Activated CD4-positive, alpha-beta T cell treated with anti-CD3 and anti-CD28 coated beads, Interleukin-2, amount 10 ng/mL, durations not matched to agents 24 days and 14 days (primary cell): ENCODE measurements around the gene LPAR1. TPM values are rescaled to one million over a fixed set of nuclear protein-coding genes. Genes with fewer than 3 reads are reported as not detected.

Source experiments
- DNase-seq: peaks from one replicate; pipeline ENCODE4 v3.0.0; 2022
- H3K27ac Mint-ChIP-seq: one replicate; pipeline ENCODE4 v1.8.0; 2022; ENCODE audit warnings: mild to moderate bottlenecking, mixed read lengths
- H3K27me3 Mint-ChIP-seq: one replicate; pipeline ENCODE4 v1.8.0; 2022; ENCODE audit warnings: mixed read lengths
- H3K36me3 Mint-ChIP-seq: one replicate; pipeline ENCODE4 v1.8.0; 2022; ENCODE audit warnings: low read depth, mild to moderate bottlenecking, mixed read lengths
- H3K4me1 Mint-ChIP-seq: one replicate; pipeline ENCODE4 v1.8.0; 2021; ENCODE audit warnings: mixed read lengths
- H3K4me3 Mint-ChIP-seq: one replicate; pipeline ENCODE4 v1.8.0; 2022; ENCODE audit warnings: mild to moderate bottlenecking, moderate library complexity, mixed read lengths
- H3K9me3 Mint-ChIP-seq: one replicate; pipeline ENCODE4 v1.8.0; 2021; ENCODE audit warnings: mixed read lengths
- intact Hi-C: fragments of 100-400 bp; cut with micrococcal nuclease; formaldehyde crosslinking; loops from one replicate; pipeline ENCODE4 v1.15.1; 2023
- total RNA-seq: library from RNA; stranded (reverse); gene quantifications from 2 replicates; pipeline ENCODE4 v1.2.3, GENCODE V29; 2022

LPAR1 gene
- total RNA-seq, 1 donor from 2014 or later, result not detected

GRCh38 chr9:111034170-111034897 is 3.9 kb downstream of the LPAR1 start:
- intact Hi-C loops, result no loop called here
- H3K27me3 Mint-ChIP-seq, result peaks cover 40% of the 10 kb centered on the region

GRCh38 chr9:111030492-111030891 is 7.8 kb downstream of the LPAR1 start:
- DNase-seq, result no peak
- H3K4me3 Mint-ChIP-seq, result no peak overlapping the region
- no peaks in the 10 kb centered on the region for H3K4me1 Mint-ChIP-seq
- no peak overlapping the region for H3K27ac Mint-ChIP-seq
- peaks cover 14% of the 10 kb centered on the region for H3K27me3 Mint-ChIP-seq
- intact Hi-C loops, result no loop called here
- H3K36me3 Mint-ChIP-seq, result no peaks in the 10 kb centered on the region
- H3K9me3 Mint-ChIP-seq, result peaks cover 5% of the 10 kb centered on the region

More at GRCh38 chr9:111034170-111034897, 3.9 kb downstream of the LPAR1 start:
- Mint-ChIP-seq H3K9me3 (peaks cover under 1% of the 10 kb centered on the region), H3K27ac (no peak overlapping the region), H3K36me3 (peaks cover 4% of the 10 kb centered on the region), H3K4me3 (no peak overlapping the region), H3K4me1 (peaks cover 3% of the 10 kb centered on the region)
- DNase-seq, result no peak

DNA sequence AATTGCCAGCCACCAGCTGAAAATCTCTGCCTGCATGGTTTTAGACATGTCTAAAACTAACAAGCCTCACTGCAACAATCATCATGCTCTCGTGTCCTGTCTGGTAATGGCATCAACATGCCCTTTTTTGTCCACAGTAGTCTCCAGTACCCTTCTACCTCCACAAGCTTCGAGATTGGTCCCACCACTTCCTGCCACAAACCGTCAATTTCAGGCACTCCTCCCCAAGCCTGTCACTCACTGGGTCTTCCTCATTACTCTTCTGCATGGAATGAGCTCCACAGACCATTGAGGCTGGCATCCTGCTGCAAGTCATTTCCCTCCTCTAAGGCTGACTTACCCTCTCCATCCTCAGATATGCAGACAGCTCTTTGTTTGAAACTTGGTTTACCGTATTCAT is 9.0 kb downstream of the LPAR1 start:
- no peak for DNase-seq
- peaks cover 5% of the 10 kb centered on the region for H3K9me3 Mint-ChIP-seq
- no peaks in the 10 kb centered on the region for H3K36me3 Mint-ChIP-seq
- intact Hi-C loops, result no loop called here
- no peaks in the 10 kb centered on the region for H3K4me1 Mint-ChIP-seq
- no peak overlapping the region for H3K27ac Mint-ChIP-seq
- no peak overlapping the region for H3K4me3 Mint-ChIP-seq
- H3K27me3 Mint-ChIP-seq, result peaks cover 5% of the 10 kb centered on the region

GRCh38 chr9:111027798-111028197 is 10.5 kb downstream of the LPAR1 start:
- Mint-ChIP-seq H3K36me3 (no peaks in the 10 kb centered on the region), H3K4me3 (no peak overlapping the region), H3K27me3 (peaks cover 4% of the 10 kb centered on the region), H3K9me3 (peaks cover 9% of the 10 kb centered on the region), H3K4me1 (no peaks in the 10 kb centered on the region), H3K27ac (no peak overlapping the region)
- no peak for DNase-seq
- intact Hi-C loops, result no loop called here

- Mint-ChIP-seq H3K27ac (no peak overlapping the region), H3K4me3 (no peak overlapping the region), H3K27me3 (no peaks in the 10 kb centered on the region), H3K4me1 (no peaks in the 10 kb centered on the region), H3K36me3 (no peaks in the 10 kb centered on the region), H3K9me3 (peaks cover 4% of the 10 kb centered on the region)
- intact Hi-C loops, result no loop called here
- no peak for DNase-seq
These were observed 15.1 kb downstream of the LPAR1 start for GRCh38 chr9:111023128-111023527.

DNA sequence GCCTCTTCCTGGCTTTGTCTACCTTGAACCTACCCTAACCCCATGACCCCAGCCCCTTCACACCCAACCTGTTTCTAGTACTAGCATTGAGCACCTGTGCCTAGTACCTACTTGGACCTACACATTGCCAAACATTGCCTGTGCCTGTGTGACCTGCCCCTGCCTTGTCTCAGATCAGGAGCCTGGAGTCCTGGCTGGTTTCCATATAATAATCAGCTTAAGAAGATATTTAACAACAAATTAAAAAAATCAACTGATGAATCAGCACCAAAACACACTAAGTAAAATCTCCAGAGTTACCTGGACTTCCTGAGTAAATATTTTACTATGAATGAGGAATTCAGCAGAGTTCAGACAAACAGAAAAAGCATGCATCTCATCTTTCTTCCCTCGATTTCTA is 17.7 kb downstream of the LPAR1 start:
- intact Hi-C loops, result no loop called here
- Mint-ChIP-seq H3K36me3 (no peaks in the 10 kb centered on the region), H3K27me3 (no peaks in the 10 kb centered on the region), H3K9me3 (peaks cover 4% of the 10 kb centered on the region), H3K4me3 (no peak overlapping the region), H3K27ac (no peak overlapping the region), H3K4me1 (no peaks in the 10 kb centered on the region)
- DNase-seq, result no peak

DNA sequence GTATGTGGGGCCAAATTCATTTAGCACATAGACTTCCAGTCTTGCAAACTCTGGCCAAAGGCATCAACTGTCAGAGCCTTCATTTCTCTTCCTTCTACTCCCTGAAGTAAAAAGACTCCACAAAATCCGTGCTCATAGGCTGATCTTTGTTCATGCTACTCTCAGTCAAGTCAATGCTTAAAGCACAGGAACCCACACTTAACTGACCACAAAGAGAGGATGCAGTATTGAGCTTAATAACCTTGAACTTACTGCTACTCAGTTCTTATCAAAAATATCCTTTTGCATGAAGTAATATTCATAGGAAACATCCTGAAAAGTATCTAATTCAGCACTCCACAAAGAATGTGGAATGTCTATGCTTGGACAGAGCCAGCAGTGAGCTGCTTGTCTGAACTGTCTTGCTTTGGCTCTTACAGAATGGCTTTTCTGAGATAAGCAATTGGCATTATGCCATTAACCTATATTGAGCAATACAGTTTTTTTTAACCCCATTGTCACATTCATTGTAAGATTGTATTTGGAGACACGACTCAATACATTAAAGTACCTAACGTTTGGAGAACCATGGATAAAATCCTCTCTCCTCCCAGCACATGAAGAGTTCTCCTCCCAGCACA is 21.7 kb downstream of the LPAR1 start:
- H3K4me3 Mint-ChIP-seq, result no peak overlapping the region
- no peaks in the 10 kb centered on the region for H3K4me1 Mint-ChIP-seq
- H3K27ac Mint-ChIP-seq, result no peak overlapping the region
- no peaks in the 10 kb centered on the region for H3K27me3 Mint-ChIP-seq
- no peaks in the 10 kb centered on the region for H3K9me3 Mint-ChIP-seq
- no peaks in the 10 kb centered on the region for H3K36me3 Mint-ChIP-seq
- no peak for DNase-seq
- intact Hi-C loops, result no loop called here

DNA sequence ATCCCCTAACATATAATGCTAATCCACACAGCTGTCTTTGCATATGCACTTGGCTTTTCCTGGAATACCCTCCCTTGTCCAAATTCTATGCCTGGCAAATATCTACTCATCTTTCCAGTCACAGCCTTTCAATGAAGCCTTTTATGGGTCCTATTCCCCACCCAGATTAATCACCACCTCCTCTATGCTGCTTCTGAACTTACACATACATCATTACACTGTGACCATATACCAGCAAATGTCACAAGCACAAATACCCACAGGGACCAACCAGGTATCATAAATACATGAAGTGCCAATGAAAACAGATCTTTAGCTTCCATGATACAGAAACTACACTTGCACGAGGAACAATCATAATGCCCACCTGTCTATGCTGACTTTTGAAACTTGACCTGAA is 22.3 kb downstream of the LPAR1 start:
- Mint-ChIP-seq H3K27ac (no peak overlapping the region), H3K4me1 (no peaks in the 10 kb centered on the region), H3K36me3 (no peaks in the 10 kb centered on the region), H3K9me3 (no peaks in the 10 kb centered on the region), H3K4me3 (no peak overlapping the region), H3K27me3 (no peaks in the 10 kb centered on the region)
- no peak for DNase-seq
- intact Hi-C loops, result no loop called here

DNA sequence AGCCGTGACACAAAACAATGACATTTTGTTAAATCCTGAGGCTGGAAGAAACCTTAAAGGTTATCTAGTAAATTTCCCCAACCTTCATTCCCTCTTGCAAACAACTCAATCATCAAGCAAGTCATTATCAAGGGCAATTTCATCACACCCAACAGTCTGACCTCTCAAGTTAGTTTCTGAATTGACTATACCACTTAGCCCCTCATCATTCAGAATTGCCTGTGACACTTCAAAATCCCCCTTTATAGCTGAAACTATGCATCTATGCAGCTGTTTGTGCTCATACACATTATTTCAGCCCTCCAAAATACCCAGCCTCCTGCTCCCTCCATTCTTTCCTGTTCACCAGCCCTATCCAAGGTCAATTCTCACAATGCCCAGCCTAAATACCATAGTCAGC is 24.6 kb downstream of the LPAR1 start:
- no peaks in the 10 kb centered on the region for H3K27me3 Mint-ChIP-seq

GRCh38 chr9:111013250-111013649 is 25.0 kb downstream of the LPAR1 start:
- no peaks in the 10 kb centered on the region for H3K4me1 Mint-ChIP-seq
- no peak overlapping the region for H3K27ac Mint-ChIP-seq
- no peak overlapping the region for H3K4me3 Mint-ChIP-seq
- no peaks in the 10 kb centered on the region for H3K27me3 Mint-ChIP-seq
- no peaks in the 10 kb centered on the region for H3K36me3 Mint-ChIP-seq
- no peaks in the 10 kb centered on the region for H3K9me3 Mint-ChIP-seq
- DNase-seq, result no peak
- intact Hi-C loops, result no loop called here

More for the DNA sequence above, 24.6 kb downstream of the LPAR1 start:
- intact Hi-C loops, result no loop called here
- no peak for DNase-seq
- Mint-ChIP-seq H3K27ac (no peak overlapping the region), H3K36me3 (no peaks in the 10 kb centered on the region), H3K4me1 (no peaks in the 10 kb centered on the region), H3K4me3 (no peak overlapping the region), H3K9me3 (no peaks in the 10 kb centered on the region)

GRCh38 chr9:111008158-111009075 is 29.9 kb downstream of the LPAR1 start:
- no peak overlapping the region for H3K4me3 Mint-ChIP-seq
- no peaks in the 10 kb centered on the region for H3K36me3 Mint-ChIP-seq
- intact Hi-C loops, result no loop called here
- H3K27me3 Mint-ChIP-seq, result no peaks in the 10 kb centered on the region
- H3K4me1 Mint-ChIP-seq, result no peaks in the 10 kb centered on the region
- no peaks in the 10 kb centered on the region for H3K9me3 Mint-ChIP-seq
- H3K27ac Mint-ChIP-seq, result no peak overlapping the region
- DNase-seq, result no peak

DNA sequence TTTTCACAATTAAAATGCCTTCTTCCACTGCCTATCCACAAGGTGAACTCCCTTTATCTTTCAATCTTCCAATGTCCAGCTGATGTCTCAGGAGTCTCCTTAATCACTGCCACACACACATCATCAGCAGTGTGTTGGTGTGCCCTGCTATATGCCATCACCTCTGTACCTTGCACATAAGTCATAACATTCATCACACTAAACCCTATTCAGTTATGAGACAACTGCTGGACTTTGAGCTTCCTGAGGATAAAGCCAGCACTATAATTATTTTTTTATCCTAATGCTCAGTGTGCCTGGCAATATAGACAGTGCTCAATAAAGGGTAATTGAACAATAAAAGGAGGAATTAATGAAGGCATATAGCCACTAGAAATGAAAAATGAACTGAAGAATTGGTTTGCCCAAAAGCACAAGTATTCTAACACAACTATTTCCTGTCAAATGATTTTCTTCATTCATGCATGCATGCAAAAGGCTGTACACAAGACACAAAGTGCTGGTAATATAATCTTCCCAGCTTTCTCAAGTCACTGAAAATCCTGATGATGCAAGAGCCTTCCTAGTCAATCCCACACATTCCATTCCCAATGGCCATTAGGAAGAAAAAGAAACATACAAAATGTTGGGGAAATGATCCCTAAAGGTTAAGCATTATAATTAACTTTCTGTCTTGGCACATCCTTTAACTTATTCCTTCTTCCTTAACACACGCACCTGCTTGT is 32.4 kb downstream of the LPAR1 start:
- H3K9me3 Mint-ChIP-seq, result no peaks in the 10 kb centered on the region
- DNase-seq, result no peak
- no peak overlapping the region for H3K4me3 Mint-ChIP-seq
- H3K27ac Mint-ChIP-seq, result no peak overlapping the region
- intact Hi-C loops, result no loop called here
- no peaks in the 10 kb centered on the region for H3K27me3 Mint-ChIP-seq
- H3K36me3 Mint-ChIP-seq, result no peaks in the 10 kb centered on the region
- no peaks in the 10 kb centered on the region for H3K4me1 Mint-ChIP-seq

DNA sequence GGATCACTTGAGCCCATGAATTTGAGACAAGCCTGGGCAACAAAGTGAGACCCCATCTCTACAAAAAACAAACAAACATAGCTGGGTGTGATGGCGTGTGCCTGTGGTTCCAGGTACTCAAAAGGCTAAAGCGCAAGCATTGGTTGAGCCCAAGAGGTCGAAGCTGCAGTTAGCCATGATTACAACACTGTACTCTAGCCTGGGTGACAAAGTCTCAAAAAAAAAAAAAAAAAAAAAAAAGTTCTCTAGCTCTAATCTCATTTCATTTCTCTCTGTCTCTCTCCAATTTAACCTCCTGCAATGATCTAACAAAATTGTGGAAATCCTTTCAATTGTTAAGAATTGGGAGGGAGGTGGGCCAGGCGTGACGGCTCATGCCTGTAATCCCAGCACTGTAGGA is 33.3 kb downstream of the LPAR1 start:
- Mint-ChIP-seq H3K27ac (no peak overlapping the region), H3K36me3 (no peaks in the 10 kb centered on the region), H3K4me3 (no peak overlapping the region), H3K4me1 (no peaks in the 10 kb centered on the region), H3K27me3 (no peaks in the 10 kb centered on the region), H3K9me3 (no peaks in the 10 kb centered on the region)
- DNase-seq, result no peak
- intact Hi-C loops, result no loop called here
